ENCODE data around the gene UBE2F. TPM values are rescaled to one million over a fixed set of nuclear protein-coding genes. Genes with fewer than 3 reads are reported as not detected.

UBE2F gene, protein sequence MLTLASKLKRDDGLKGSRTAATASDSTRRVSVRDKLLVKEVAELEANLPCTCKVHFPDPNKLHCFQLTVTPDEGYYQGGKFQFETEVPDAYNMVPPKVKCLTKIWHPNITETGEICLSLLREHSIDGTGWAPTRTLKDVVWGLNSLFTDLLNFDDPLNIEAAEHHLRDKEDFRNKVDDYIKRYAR
- 10 to 100 TPM; 59.2 to 75.5 TPM for total RNA-seq

DNA sequence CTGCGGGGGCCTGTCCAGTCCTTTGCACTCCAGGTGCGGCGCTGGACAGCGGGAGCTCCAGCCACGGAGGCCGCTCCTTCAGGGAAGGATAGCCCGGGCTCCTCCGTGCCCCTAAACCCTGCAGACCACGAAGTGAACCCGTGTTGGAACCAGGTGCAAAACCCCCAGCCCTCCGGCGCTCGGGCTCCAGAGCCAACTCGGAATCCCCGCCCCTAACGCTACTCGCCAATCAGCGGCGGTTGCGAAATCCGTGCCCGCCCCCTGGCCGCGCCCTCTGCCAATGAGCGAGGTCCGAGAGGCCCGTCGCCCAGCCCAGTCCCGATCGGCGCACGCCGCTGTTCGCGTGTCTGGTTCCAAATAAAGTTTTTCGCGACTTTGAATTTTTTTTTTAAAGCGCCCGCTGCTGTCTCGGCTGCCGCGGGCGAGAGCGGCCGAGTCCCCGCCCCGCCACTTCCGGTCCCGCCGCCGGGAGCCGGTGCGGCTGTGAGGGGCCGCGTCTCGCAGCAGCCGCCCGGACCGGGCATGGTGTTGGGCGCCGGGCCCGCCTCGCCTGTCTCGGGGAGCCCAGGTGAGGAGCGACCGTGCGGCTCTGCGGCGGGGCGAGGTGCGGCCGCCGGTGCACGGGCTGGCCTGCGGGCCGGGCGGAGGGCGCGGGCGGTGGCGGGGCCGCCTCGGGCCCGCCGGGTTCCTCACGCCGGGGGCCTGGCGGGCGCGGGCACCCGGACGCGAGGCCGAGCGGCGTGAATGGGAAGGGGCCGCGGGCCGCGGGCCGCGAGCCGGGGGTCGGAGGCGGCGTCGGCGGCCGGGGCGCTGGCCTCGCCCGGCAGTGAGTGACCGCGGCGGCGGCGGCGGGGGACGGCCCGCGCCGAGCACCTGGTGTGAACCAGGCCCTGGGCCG, at the start of gene UBE2F:
TSS of gene UBE2F (plus strand) at position 450 of the 898 bp plus-strand sequence. CDS start 6,094 bp downstream, outside the sequence.
- POLR2A ChIA-PET: no interaction called here
- H3K4me1 Mint-ChIP-seq: peaks cover 38% of the 10 kb centered on the region

DNA sequence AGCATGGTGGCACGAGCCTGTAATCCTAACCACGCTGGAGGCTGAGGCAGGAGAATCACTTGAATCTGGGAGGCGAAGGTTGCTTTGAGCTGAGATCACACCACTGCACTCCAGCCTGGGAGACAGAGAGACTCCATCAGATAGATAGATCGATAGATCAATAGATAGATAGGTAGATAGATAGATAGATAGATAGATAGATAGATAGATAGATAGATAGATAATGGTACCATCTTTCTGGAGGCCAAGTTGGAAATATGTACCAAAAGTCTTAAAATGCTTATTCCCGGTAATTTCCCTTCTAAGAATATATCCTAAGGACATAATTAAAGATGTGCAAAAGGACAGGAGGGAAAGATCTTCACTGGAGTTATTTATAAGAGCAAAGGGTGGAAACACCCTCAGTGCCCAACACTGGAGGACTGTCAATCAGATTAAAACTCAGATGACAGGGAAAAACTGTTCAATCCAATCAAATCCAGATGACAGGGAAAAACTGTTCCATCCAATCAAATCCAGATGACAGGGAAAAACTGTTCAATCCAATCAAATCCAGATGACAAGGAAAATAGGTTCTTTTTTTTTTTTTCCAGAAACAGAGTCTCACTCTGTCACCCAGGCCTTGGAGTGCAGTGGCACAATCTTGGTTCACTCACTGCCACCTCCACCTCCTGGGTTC, 49.0 kb upstream of the UBE2F start:
- intact Hi-C loops (cut with DNase I, micrococcal nuclease): no loop called here
- H3K4me3 Mint-ChIP-seq: no peak overlapping the region
- ChIA-PET POLR2A (no interaction called here), CTCF (no interaction called here)
- H3K27me3 Mint-ChIP-seq: no peaks in the 10 kb centered on the region
- ATAC-seq (no peak), DNase-seq (no peak)
- H3K4me1 Mint-ChIP-seq: no peaks in the 10 kb centered on the region
- H3K36me3 Mint-ChIP-seq (ENCODE audit: low read depth): no peaks in the 10 kb centered on the region
- no peak overlapping the region for H3K27ac Mint-ChIP-seq
- H3K9me3 Mint-ChIP-seq (ENCODE audit: low read depth): no peaks in the 10 kb centered on the region

More for the DNA sequence above, at the start of gene UBE2F:
- CTCF ChIA-PET: interaction anchor here (0.9 kb wide), 1 partner anchor 27 kb away, joined by 3 read pairs; no protein-coding TSS in a partner anchor
- DNase-seq (peak; percentile 98), ATAC-seq (peak; percentile 95)
- intact Hi-C loops (cut with DNase I, micrococcal nuclease): loop anchor here (1.0 to 5.0 kb wide), 11 partner anchors 31 to 460 kb away; partner anchors contain the start of genes PER2 (in 2 of the 2), ASB1 (in 1 of the 2), ILKAP (in 1 of the 2) and RAMP1 (in 1 of the 2)
- H3K27ac Mint-ChIP-seq: peak within 1 kb of the TSS; percentile 88
- H3K4me3 Mint-ChIP-seq: peak within 1 kb of the TSS; percentile 78
- no peaks in the 10 kb centered on the region for H3K27me3 Mint-ChIP-seq
- H3K36me3 Mint-ChIP-seq (ENCODE audit: low read depth): peaks cover 13% of the 10 kb centered on the region
- H3K9me3 Mint-ChIP-seq (ENCODE audit: low read depth): peaks cover 10% of the 10 kb centered on the region

DNA sequence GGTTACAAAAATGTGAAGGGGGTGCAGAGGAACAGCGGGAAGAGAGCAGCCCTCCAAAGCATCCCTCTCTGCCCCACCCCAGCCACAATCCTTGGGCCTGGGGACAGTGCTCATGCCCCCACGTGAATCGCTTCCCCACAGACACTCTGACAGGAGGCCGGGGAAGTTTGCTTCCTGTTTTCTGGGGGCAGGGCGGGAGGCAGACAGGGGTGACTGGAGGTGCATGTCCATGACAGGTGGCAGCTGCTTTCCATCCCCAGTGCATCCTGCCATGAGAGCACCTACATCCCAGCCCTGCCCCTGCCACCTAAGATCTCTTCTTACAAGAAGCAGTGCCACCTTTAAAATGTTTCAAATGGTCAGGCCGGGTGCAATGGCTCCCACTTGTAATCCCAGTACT, 47.2 kb upstream of the UBE2F start:
- ChIA-PET CTCF (interaction anchor here (0.9 kb wide), 1 partner anchor 62 kb away, joined by 3 read pairs; no protein-coding TSS in a partner anchor), POLR2A (no interaction called here)
- intact Hi-C loops (cut with DNase I, micrococcal nuclease): no loop called here
- H3K9me3 Mint-ChIP-seq (ENCODE audit: low read depth): no peaks in the 10 kb centered on the region
- no peak overlapping the region for H3K27ac Mint-ChIP-seq
- H3K4me3 Mint-ChIP-seq: no peak overlapping the region
- H3K27me3 Mint-ChIP-seq: no peaks in the 10 kb centered on the region
- no peaks in the 10 kb centered on the region for H3K36me3 Mint-ChIP-seq (ENCODE audit: low read depth)
- ATAC-seq (no peak), DNase-seq (no peak)
- H3K4me1 Mint-ChIP-seq: peaks cover 5% of the 10 kb centered on the region

DNA sequence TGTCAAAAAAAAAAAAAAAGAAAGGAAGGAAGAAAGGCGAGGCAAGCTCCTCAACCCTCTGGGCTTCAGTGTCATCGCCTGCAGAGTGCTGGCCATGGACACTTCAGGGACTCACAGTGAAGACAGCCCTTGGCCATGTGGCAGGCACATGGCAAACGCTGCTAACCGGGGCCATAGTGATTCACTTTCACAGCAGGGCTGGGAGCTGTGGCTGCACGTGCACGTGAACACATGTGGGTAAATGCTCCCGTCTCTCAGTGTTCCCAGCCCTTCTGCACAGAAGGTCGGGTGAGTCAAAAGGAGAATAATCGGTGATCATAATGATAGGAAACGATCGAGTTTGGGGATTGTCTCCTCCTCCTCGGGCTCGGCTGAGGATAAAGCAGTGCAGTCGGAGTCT, 46.1 kb upstream of the UBE2F start:
- CTCF ChIA-PET: no interaction called here
- Mint-ChIP-seq H3K27me3 (no peaks in the 10 kb centered on the region), H3K27ac (no peak overlapping the region), H3K9me3 (ENCODE audit: low read depth) (no peaks in the 10 kb centered on the region), H3K4me3 (no peak overlapping the region), H3K4me1 (peaks cover 7% of the 10 kb centered on the region), H3K36me3 (ENCODE audit: low read depth) (no peaks in the 10 kb centered on the region)
- no peak for DNase-seq
- intact Hi-C loops (cut with DNase I, micrococcal nuclease): no loop called here
- ATAC-seq: no peak
- POLR2A ChIA-PET: interaction anchor here (0.6 kb wide), 1 partner anchor 122 kb away, joined by 5 read pairs; no protein-coding TSS in a partner anchor

DNA sequence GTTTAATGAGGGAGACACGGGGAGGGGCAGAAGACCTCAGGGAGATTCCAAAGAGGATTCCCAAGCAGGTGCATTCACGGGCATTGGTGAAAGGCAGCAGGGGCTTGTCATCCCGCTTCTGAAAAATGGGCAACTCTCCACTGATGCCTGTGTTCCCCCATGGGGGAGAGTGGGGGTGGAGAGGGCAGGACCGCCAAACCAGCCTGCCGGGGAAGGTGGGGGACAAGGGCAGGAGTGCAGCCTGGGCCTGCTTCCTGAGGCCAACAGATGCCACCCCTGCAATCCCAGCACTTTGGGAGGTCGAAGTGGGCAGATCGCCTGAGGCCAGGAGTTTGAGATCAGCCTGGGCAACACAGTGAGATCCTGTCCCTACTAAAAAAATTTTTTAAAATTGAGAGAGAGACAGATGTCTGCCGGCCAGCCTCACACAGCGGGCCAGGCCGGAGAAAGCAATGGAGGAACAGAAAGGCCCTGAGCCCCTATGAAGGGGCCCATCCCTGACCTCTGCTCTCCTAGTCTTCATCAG, 44.8 kb upstream of the UBE2F start:
- Mint-ChIP-seq H3K9me3 (ENCODE audit: low read depth) (no peaks in the 10 kb centered on the region), H3K4me1 (peaks cover 16% of the 10 kb centered on the region), H3K4me3 (no peak overlapping the region), H3K36me3 (ENCODE audit: low read depth) (no peaks in the 10 kb centered on the region), H3K27me3 (no peaks in the 10 kb centered on the region), H3K27ac (no peak overlapping the region)
- intact Hi-C loops (cut with DNase I, micrococcal nuclease): loop anchor here in 1 of 2 experiments (2.0 kb wide), 1 partner anchor 45 kb away; the partner anchor contains the start of gene UBE2F
- POLR2A ChIA-PET: interaction anchor here (0.7 kb wide), 1 partner anchor 17 kb away, joined by 3 read pairs; no protein-coding TSS in a partner anchor
- DNase-seq (no peak), ATAC-seq (no peak)
- CTCF ChIA-PET: interaction anchor here (0.7 to 1.7 kb wide), 4 partner anchors 12 to 215 kb away, joined by 3 to 6 read pairs (median 4); no protein-coding TSS in a partner anchor

DNA sequence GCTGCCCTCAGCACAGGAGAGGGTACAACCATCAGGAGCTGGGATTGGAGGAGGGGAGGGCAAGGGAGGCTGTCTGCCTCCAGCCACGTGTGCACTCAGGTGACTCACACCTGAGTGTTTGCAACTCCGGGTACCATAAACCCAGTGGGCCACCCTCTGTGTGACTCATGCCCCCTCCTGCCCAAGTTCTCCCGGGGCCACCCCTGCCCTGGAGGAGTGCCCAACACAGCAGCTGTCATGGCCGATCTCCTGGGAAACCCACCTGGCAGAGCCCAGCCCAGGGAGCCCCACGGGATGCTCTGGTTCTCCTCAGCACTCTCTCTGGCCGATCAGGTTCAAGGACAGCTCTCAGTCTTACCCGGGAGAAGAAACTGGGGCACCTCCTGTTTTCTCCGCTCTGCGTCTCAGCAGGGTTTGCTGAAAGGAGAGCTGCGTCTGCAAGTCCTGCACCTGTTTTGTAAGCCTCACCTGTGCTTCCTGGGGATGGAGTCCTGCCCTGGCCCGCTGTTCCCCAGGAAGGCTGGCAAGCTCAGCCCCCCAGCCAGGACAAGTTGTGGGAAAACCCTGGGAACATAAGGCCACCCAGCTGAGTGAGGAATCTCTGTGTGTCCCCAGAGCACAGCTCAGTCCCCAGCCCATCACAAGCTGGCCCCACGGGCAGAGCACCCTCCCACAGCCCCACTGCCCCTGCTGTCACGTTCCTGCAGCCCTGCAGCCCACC, 44.0 kb upstream of the UBE2F start:
- H3K36me3 Mint-ChIP-seq (ENCODE audit: low read depth): no peaks in the 10 kb centered on the region
- peak; percentile 42 for ATAC-seq
- no peak overlapping the region for H3K4me3 Mint-ChIP-seq
- intact Hi-C loops (cut with DNase I, micrococcal nuclease): loop anchor here in 1 of 2 experiments (2.0 kb wide), 1 partner anchor 44 kb away; the partner anchor contains the start of gene UBE2F
- no peaks in the 10 kb centered on the region for H3K9me3 Mint-ChIP-seq (ENCODE audit: low read depth)
- ChIA-PET POLR2A (interaction anchor here (0.7 to 0.9 kb wide), 2 partner anchors 18 to 77 kb away, joined by 3 read pairs; no protein-coding TSS in a partner anchor), CTCF (interaction anchor here (0.6 to 1.7 kb wide), 16 partner anchors 11 to 367 kb away, joined by 3 to 6 read pairs (median 4); no protein-coding TSS in a partner anchor)
- H3K4me1 Mint-ChIP-seq: peaks cover 20% of the 10 kb centered on the region
- peak overlapping the region; percentile 17 for H3K27ac Mint-ChIP-seq
- peak; percentile 41 for DNase-seq
- H3K27me3 Mint-ChIP-seq: no peaks in the 10 kb centered on the region

DNA sequence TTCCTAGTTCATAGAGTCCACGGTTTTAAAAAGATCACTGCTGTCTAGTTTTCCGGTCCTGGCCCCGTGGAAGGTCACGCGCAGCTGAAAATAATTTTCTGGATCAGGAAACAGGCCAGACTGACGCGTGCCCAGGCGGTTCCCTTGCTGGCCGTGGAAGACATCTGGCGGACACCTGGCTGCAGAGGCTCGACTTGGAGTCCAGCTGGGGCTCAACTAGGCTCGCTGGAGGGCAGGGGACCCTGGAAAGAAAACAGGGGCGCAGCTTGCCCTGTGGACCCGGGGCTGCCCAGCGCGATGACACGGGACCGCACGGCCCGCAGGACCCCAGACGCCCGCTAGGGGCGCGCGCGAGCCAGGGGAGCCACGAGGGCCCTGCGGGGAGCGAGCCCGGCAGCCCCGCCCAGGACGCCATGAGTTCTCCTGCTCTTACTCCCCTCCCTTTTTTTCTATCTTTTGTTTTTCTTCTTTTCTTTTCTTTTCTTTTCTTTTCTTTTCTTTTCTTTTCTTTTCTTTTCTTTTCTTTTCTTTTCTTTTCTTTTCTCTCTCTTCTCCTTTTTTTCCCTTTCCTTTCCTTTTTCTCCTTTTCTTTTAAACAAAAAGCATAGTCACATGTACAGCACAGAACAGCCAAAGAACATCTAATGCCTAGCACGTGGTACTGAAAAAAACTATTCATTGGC, 43.2 kb upstream of the UBE2F start:
- POLR2A ChIA-PET: interaction anchor here (0.9 kb wide), 1 partner anchor 76 kb away, joined by 3 read pairs; no protein-coding TSS in a partner anchor
- peak; percentile 89 for DNase-seq
- CTCF ChIA-PET: interaction anchor here (0.6 to 1.7 kb wide), 14 partner anchors 16 to 366 kb away, joined by 3 to 6 read pairs (median 4); no protein-coding TSS in a partner anchor
- H3K36me3 Mint-ChIP-seq (ENCODE audit: low read depth): no peaks in the 10 kb centered on the region
- intact Hi-C loops (cut with DNase I, micrococcal nuclease): loop anchor here in 1 of 2 experiments (2.0 kb wide), 1 partner anchor 43 kb away; the partner anchor contains the start of gene UBE2F
- peak; percentile 98 for ATAC-seq
- no peaks in the 10 kb centered on the region for H3K27me3 Mint-ChIP-seq
- no peak overlapping the region for H3K27ac Mint-ChIP-seq
- H3K4me1 Mint-ChIP-seq: peaks cover 20% of the 10 kb centered on the region
- peaks cover 1% of the 10 kb centered on the region for H3K9me3 Mint-ChIP-seq (ENCODE audit: low read depth)
- H3K4me3 Mint-ChIP-seq: no peak overlapping the region

DNA sequence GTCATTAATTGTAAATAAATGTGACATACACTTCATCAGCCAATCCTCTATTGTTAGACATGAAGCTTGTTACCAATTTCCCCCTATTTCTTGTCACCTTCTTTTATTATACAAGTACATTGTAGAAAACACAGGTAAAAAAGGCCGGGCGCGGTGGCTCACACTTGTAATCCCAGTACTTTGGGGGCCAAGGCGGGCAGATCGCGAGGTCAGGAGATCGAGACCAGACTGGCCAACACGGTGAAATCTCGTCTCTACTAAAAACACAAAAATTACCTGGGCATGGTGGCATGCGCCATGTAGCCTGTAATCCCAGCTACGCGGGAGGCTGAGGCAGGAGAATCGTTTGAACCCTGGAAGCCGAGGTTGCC, 42.7 kb upstream of the UBE2F start:
- POLR2A ChIA-PET: no interaction called here
- Mint-ChIP-seq H3K27me3 (no peaks in the 10 kb centered on the region), H3K36me3 (ENCODE audit: low read depth) (no peaks in the 10 kb centered on the region), H3K9me3 (ENCODE audit: low read depth) (peaks cover 2% of the 10 kb centered on the region), H3K4me3 (no peak overlapping the region), H3K27ac (no peak overlapping the region), H3K4me1 (peaks cover 20% of the 10 kb centered on the region)
- ATAC-seq (no peak), DNase-seq (no peak)
- CTCF ChIA-PET: interaction anchor here (0.7 to 1.7 kb wide), 2 partner anchors 66 to 307 kb away, joined by 3 to 6 read pairs; no protein-coding TSS in a partner anchor
- intact Hi-C loops (cut with DNase I, micrococcal nuclease): no loop called here

DNA sequence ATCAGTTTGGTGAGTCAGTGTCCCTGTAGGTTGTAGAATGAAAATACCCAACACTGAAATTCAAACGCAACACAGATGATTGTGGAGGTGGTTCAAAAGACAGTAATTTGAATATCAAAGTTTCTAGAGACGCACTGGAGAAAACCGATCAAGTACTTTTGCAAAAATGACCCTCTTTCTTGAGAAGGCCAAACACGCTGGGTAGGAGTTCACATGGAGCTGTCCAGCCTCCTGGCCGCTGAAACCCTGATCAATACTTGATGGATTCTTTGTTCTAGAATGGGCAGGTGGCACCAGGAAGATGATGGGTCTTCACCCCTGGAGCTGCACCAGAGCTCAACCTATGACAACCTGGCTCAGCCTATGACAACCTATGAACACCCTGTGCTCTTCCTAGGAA, 39.7 kb upstream of the UBE2F start:
- Mint-ChIP-seq H3K36me3 (ENCODE audit: low read depth) (peaks cover 3% of the 10 kb centered on the region), H3K4me3 (no peak overlapping the region), H3K4me1 (peaks cover 24% of the 10 kb centered on the region), H3K27ac (no peak overlapping the region), H3K9me3 (ENCODE audit: low read depth) (peaks cover 11% of the 10 kb centered on the region), H3K27me3 (no peaks in the 10 kb centered on the region)
- intact Hi-C loops (cut with DNase I, micrococcal nuclease): no loop called here
- ATAC-seq (no peak), DNase-seq (peak; percentile 47)
- POLR2A ChIA-PET: no interaction called here
- CTCF ChIA-PET: interaction anchor here (0.6 to 1.4 kb wide), 2 partner anchors 12 to 254 kb away, joined by 3 read pairs; no protein-coding TSS in a partner anchor

DNA sequence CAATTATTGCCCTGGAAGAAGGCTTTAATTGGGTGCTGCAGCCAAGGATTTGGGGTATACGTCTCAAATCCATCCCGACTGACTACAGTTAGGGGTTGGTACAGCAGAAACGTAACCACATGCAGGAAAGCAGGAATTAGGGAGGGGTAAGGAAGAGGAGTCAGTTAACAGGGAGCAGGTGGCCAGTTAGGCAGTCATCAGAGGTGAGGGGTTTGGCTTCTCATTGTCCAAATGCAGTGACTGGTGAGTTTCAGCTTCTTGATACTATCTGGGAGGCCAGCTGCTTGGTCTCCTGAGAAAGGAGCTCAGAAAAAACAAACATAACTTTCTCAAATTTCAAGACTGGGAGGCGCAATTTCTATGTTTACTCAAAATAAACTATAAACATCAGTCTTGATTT, 38.8 kb upstream of the UBE2F start:
- H3K36me3 Mint-ChIP-seq (ENCODE audit: low read depth): peaks cover 3% of the 10 kb centered on the region
- no peak overlapping the region for H3K4me3 Mint-ChIP-seq
- peaks cover 11% of the 10 kb centered on the region for H3K9me3 Mint-ChIP-seq (ENCODE audit: low read depth)
- intact Hi-C loops (cut with DNase I, micrococcal nuclease): no loop called here
- no peaks in the 10 kb centered on the region for H3K27me3 Mint-ChIP-seq
- POLR2A ChIA-PET: no interaction called here
- peaks cover 31% of the 10 kb centered on the region for H3K4me1 Mint-ChIP-seq
- CTCF ChIA-PET: interaction anchor here (0.5 kb wide), 1 partner anchor 188 kb away, joined by 3 read pairs; no protein-coding TSS in a partner anchor
- DNase-seq (no peak), ATAC-seq (no peak)
- no peak overlapping the region for H3K27ac Mint-ChIP-seq

Measured in activated CD4-positive, alpha-beta T cell treated with anti-CD3 and anti-CD28 coated beads for 36 hours (primary cell).